ENCODE measurements around the gene ZBTB7C.
A peak's percentile ranks its signal among the peaks of the same experiment; 100 is the strongest.

Gene ZBTB7C

DNA sequence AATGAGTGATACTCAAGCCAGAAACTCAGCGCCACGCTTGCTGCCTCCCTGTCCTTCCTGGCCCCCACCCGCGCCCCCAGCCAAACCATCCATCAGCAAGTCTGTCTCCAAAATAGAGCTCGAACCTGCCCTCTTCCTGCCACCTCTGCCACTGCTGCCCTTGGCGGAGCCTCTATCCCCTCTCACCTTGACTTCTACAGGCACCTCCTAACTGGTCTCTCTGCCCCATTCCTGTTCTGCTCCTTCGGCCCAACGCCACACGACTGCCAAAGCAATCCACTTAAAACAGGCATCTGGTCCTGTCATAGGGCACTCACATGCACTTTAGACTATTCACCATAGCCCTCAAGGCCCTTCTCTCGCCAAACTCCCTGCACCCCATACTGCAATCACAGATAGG lies 268.5 kb downstream of the ZBTB7C start:
- peaks cover 7% of the 10 kb centered on the region for H3K4me1 ChIP-seq (ENCODE audit: insufficient read depth, insufficient read length)

DNA sequence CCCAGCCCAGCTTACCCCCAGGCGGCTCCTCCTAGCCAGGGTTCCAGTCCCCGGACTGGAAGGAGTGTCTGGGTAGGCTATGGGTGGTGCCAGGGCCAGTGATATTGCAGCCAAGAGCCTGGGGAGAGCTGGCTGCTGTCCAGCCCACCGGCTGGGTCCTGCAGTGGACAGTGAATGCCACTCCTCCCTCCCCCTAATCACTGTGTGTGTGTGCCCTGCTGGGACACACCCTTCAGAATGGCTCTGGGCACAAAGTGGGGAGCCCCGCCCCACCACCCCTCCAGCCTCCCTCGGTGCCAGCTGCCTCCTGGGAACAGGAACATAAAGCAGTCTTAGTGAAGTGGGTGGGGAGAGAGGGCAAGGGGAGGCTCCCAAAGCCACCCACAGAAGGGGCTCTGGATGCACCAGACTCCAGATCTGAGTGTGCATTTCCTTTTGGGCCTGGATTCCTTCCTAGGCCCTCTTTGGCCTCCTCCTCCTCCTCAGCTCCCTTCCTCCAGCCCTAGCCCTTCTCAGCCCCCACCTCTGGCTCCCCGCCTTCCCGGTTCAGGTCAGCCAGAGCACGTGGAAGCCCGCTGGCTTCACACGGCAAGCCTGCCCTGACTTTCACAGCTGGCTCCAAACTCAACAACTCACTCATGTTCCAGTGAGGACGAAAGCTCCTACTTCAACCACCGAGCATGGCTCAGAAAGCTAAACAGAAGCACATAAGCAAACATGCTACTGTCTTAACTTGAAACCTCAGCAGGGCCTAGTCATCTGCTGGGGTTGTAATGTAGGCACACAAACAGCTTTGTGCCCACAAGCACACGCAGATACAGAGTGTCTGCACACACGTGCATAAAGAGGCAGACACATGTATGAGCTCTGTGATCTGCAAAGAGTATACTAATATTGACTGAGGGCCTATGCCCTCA lies 269.5 kb downstream of the ZBTB7C start:
- Histone ChIP-seq H3K27me3 (ENCODE audit: insufficient read depth, insufficient read length) (peaks cover 44% of the 10 kb centered on the region), H3K4me3 (ENCODE audit: insufficient read length, low read depth) (no peak overlapping the region), H3K9ac (ENCODE audit: insufficient read length, low read depth) (no peak overlapping the region), H3K4me1 (ENCODE audit: insufficient read depth, insufficient read length) (peaks cover 9% of the 10 kb centered on the region), H3K36me3 (ENCODE audit: insufficient read depth, insufficient read length, low read length) (no peaks in the 10 kb centered on the region), H3K9me3 (ENCODE audit: insufficient read depth, low read length) (no peaks in the 10 kb centered on the region)
- no peak for DNase-seq (ENCODE audit: low read depth, low spot score)
- no peak for TF ChIP-seq SUZ12 (IDR thresholded peaks at IDR 0.05; ENCODE audit: extremely low read depth, insufficient read depth, insufficient read length)
- no peak for TF ChIP-seq ZNF274 (IDR thresholded peaks at IDR 0.05; ENCODE audit: low read depth, low read length)
- no peak for TF ChIP-seq YY1 (IDR thresholded peaks at IDR 0.05; ENCODE audit: insufficient read depth, insufficient read length)

More for the DNA sequence above, 268.5 kb downstream of the ZBTB7C start:
- H3K27me3 ChIP-seq (ENCODE audit: insufficient read depth, insufficient read length), result peaks cover 33% of the 10 kb centered on the region
- no peak overlapping the region for H3K4me3 ChIP-seq (ENCODE audit: insufficient read length, low read depth)
- TF ChIP-seq YY1 (IDR thresholded peaks at IDR 0.05; ENCODE audit: insufficient read depth, insufficient read length) (no peak), SUZ12 (IDR thresholded peaks at IDR 0.05; ENCODE audit: extremely low read depth, insufficient read depth, insufficient read length) (no peak), ZNF274 (IDR thresholded peaks at IDR 0.05; ENCODE audit: low read depth, low read length) (no peak)
- no peak overlapping the region for H3K9ac ChIP-seq (ENCODE audit: insufficient read length, low read depth)
- H3K9me3 ChIP-seq (ENCODE audit: insufficient read depth, low read length), result no peaks in the 10 kb centered on the region
- no peak for DNase-seq (ENCODE audit: low read depth, low spot score)
- H3K36me3 ChIP-seq (ENCODE audit: insufficient read depth, insufficient read length, low read length), result no peaks in the 10 kb centered on the region

DNA sequence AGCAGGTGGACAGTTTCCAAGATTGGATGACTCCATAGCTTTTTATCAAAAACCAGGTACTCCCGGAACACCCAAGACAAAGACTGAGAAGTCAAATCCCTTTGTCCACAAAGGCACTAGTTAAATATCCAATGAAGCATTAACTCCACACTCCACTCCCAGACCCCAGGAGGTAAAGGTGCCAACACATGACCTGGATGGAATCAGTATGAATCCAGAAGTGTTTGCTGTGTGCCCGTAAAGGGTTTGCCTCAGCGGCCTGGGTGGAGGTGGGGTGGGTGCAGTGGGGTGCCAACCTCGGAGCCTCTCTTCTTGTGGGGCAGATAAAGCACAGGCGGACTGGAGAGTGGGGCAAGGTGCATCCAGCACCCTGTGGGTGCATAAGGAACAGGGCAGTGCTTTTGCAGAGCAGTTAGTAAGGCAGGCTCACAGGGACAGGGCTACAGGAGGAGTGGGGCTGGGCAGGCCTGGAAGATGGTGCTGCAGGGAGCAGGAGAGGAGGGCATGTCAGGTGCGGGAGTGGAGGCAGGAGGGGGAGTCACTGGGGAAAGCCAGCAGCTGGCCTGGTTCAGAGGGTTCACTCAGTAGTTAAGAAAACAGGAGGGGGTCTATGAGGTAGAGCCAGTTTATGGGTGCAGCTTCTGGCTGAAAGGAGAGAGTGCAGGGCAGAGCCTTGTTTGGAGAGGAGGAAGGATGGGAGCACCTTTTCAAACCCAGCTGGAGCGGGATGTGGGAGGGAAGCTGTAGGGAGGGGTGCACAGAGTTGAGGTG lies 270.3 kb downstream of the ZBTB7C start:
- no peak overlapping the region for H3K4me3 ChIP-seq (ENCODE audit: insufficient read length, low read depth)
- no peaks in the 10 kb centered on the region for H3K36me3 ChIP-seq (ENCODE audit: insufficient read depth, insufficient read length, low read length)
- no peak for TF ChIP-seq SUZ12 (IDR thresholded peaks at IDR 0.05; ENCODE audit: extremely low read depth, insufficient read depth, insufficient read length)
- TF ChIP-seq ZNF274 (IDR thresholded peaks at IDR 0.05; ENCODE audit: low read depth, low read length), result no peak
- no peak for TF ChIP-seq YY1 (IDR thresholded peaks at IDR 0.05; ENCODE audit: insufficient read depth, insufficient read length)
- no peak overlapping the region for H3K9ac ChIP-seq (ENCODE audit: insufficient read length, low read depth)
- H3K9me3 ChIP-seq (ENCODE audit: insufficient read depth, low read length), result no peaks in the 10 kb centered on the region
- DNase-seq (ENCODE audit: low read depth, low spot score), result no peak
- H3K27me3 ChIP-seq (ENCODE audit: insufficient read depth, insufficient read length), result peaks cover 48% of the 10 kb centered on the region
- H3K4me1 ChIP-seq (ENCODE audit: insufficient read depth, insufficient read length), result peaks cover 9% of the 10 kb centered on the region

DNA sequence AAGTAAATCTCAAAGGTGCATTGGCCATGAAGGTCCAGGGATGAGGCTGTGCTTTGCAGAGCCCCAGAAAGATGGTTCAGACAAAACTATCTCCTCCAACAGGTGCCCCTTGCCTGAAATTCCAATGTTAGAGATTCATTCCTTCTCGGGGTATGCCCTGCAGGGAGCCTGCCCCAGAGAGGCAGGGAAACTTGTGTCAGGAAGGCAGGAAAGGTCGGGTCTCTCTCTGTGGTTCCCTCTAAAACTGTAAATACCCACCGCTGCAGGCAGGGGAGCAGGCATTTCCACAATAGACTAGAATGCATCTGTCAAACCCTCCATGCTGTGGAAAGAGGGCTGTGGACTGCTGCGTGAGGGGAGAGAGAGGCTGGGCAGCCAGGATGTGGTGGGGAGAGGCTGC lies 271.0 kb downstream of the ZBTB7C start:
- Histone ChIP-seq H3K4me1 (ENCODE audit: insufficient read depth, insufficient read length) (peaks cover 9% of the 10 kb centered on the region), H3K4me3 (ENCODE audit: insufficient read length, low read depth) (no peak overlapping the region), H3K9me3 (ENCODE audit: insufficient read depth, low read length) (no peaks in the 10 kb centered on the region), H3K27me3 (ENCODE audit: insufficient read depth, insufficient read length) (peaks cover 48% of the 10 kb centered on the region), H3K36me3 (ENCODE audit: insufficient read depth, insufficient read length, low read length) (no peaks in the 10 kb centered on the region), H3K9ac (ENCODE audit: insufficient read length, low read depth) (no peak overlapping the region)
- DNase-seq (ENCODE audit: low read depth, low spot score), result no peak
- no peak for TF ChIP-seq SUZ12 (IDR thresholded peaks at IDR 0.05; ENCODE audit: extremely low read depth, insufficient read depth, insufficient read length)
- TF ChIP-seq YY1 (IDR thresholded peaks at IDR 0.05; ENCODE audit: insufficient read depth, insufficient read length), result no peak
- no peak for TF ChIP-seq ZNF274 (IDR thresholded peaks at IDR 0.05; ENCODE audit: low read depth, low read length)

DNA sequence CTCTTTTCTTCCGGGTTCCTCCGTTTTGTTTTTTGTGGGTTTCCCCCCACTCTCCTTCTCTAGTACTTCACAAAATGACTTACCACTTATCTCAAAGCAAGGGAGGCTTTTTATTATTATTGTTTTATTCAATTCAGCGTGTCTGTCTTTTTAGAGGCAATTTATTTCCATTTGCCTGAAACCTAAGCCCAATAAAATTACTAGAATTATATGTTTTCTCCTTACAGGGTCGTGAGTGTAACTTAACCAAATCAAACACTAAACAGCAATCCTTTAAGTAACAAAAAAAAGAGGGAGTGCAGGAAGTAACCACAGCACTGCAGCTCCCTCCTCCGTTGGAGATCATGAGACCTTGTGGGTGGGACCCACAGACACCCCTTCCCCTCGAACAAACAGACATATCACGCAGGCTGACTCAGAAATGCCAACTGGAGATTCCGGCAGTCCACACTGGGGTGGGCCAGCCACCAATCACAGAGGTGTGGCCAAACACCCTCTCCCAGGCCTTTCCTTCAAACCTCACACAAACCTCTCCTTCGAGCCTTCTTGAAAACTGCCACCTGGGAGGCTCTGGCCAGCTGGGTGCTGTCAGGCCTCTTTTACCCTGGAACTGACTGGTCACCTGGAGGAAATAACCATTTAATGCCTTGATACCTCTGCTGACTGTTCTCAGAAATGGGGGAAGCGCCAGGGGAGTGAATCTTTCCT lies 271.7 kb downstream of the ZBTB7C start:
- H3K4me3 ChIP-seq (ENCODE audit: insufficient read length, low read depth), result peak overlapping the region; percentile 40
- peaks cover 9% of the 10 kb centered on the region for H3K4me1 ChIP-seq (ENCODE audit: insufficient read depth, insufficient read length)
- peaks cover 48% of the 10 kb centered on the region for H3K27me3 ChIP-seq (ENCODE audit: insufficient read depth, insufficient read length)
- H3K9me3 ChIP-seq (ENCODE audit: insufficient read depth, low read length), result no peaks in the 10 kb centered on the region
- no peaks in the 10 kb centered on the region for H3K36me3 ChIP-seq (ENCODE audit: insufficient read depth, insufficient read length, low read length)
- peak overlapping the region; percentile 12 for H3K9ac ChIP-seq (ENCODE audit: insufficient read length, low read depth)
- DNase-seq (ENCODE audit: low read depth, low spot score), result no peak
- TF ChIP-seq SUZ12 (IDR thresholded peaks at IDR 0.05; ENCODE audit: extremely low read depth, insufficient read depth, insufficient read length), result no peak
- TF ChIP-seq ZNF274 (IDR thresholded peaks at IDR 0.05; ENCODE audit: low read depth, low read length), result no peak
- no peak for TF ChIP-seq YY1 (IDR thresholded peaks at IDR 0.05; ENCODE audit: insufficient read depth, insufficient read length)

GRCh38 chr18:48136827-48137373 lies 272.3 kb downstream of the ZBTB7C start:
- H3K36me3 ChIP-seq (ENCODE audit: insufficient read depth, insufficient read length, low read length), result no peaks in the 10 kb centered on the region
- DNase-seq (ENCODE audit: low read depth, low spot score), result no peak
- no peaks in the 10 kb centered on the region for H3K9me3 ChIP-seq (ENCODE audit: insufficient read depth, low read length)
- H3K9ac ChIP-seq (ENCODE audit: insufficient read length, low read depth), result peak overlapping the region; percentile 64
- H3K4me3 ChIP-seq (ENCODE audit: insufficient read length, low read depth), result peak overlapping the region; percentile 40
- TF ChIP-seq SUZ12 (IDR thresholded peaks at IDR 0.05; ENCODE audit: extremely low read depth, insufficient read depth, insufficient read length) (peak; percentile 58), ZNF274 (IDR thresholded peaks at IDR 0.05; ENCODE audit: low read depth, low read length) (no peak)
- H3K4me1 ChIP-seq (ENCODE audit: insufficient read depth, insufficient read length), result peaks cover 4% of the 10 kb centered on the region
- peaks cover 48% of the 10 kb centered on the region for H3K27me3 ChIP-seq (ENCODE audit: insufficient read depth, insufficient read length)

Data from NT2/D1 (cell line).